ENCODE results near the gene FUBP1. TPM values are rescaled to one million over a fixed set of nuclear protein-coding genes. Genes with fewer than 3 reads are reported as not detected.

FUBP1 gene
- total RNA-seq, 6 experiments from 2014 or later: 21.7 to 38.5 (median 35.6) TPM

DNA sequence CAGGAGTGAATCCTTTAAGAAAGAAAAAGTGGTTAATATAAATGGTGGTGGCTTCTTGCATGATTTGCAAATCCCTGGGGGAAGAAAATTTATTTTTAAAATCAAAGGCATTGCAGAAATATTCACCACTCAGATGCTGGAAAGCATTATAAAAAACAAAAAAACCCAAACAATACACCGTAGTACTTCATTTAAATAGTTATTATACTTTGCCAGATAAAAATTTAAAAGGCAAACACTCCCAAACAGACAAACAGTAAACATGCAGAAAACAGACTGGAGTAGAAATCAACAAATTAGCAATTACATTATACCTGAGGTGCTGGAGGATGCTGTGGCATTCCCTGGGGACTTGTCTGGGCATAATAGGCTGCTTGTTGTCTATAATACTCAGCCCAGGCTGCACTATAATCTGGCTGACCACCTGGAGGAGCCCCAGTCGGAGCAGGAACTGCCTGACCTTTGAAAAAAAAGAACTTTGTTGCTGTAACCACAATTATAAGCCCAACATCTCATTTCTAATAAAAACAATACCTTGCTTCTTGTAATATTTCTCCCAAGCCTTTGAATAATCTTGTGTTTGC lies 29.9 kb downstream of the FUBP1 start:
- H3K36me3 ChIP-seq: peaks cover 0 to 83% (median 36%) of the 10 kb centered on the region in 4 donors
- DNase-seq: no peak
- ATAC-seq: peak in 3 of 4 donors; percentile 18 to 41 (median 25)

GRCh38 chr1:77945345-77945744 lies 33.5 kb downstream of the FUBP1 start:
- no peak for TF ChIP-seq POLR2A (IDR thresholded peaks at IDR 0.05)
- TF ChIP-seq, protein P1, sequence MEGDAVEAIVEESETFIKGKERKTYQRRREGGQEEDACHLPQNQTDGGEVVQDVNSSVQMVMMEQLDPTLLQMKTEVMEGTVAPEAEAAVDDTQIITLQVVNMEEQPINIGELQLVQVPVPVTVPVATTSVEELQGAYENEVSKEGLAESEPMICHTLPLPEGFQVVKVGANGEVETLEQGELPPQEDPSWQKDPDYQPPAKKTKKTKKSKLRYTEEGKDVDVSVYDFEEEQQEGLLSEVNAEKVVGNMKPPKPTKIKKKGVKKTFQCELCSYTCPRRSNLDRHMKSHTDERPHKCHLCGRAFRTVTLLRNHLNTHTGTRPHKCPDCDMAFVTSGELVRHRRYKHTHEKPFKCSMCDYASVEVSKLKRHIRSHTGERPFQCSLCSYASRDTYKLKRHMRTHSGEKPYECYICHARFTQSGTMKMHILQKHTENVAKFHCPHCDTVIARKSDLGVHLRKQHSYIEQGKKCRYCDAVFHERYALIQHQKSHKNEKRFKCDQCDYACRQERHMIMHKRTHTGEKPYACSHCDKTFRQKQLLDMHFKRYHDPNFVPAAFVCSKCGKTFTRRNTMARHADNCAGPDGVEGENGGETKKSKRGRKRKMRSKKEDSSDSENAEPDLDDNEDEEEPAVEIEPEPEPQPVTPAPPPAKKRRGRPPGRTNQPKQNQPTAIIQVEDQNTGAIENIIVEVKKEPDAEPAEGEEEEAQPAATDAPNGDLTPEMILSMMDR (IDR thresholded peaks at IDR 0.05): no peak
- 93% methylated on average over 2 of the region's 2 CpGs for WGBS (ENCODE audit: insufficient coverage, low coverage, low lambda C conversion rate, missing lambda C conversion rate)
- DNase-seq (no peak), ATAC-seq (no peak)
- Histone ChIP-seq H3K27me3 (no peaks in the 10 kb centered on the region), H3K36me3 (peaks cover 0 to 64% (median 27%) of the 10 kb centered on the region in 4 donors), H3K27ac (no peak overlapping the region), H3K4me1 (no peaks in the 10 kb centered on the region), H3K4me3 (no peak overlapping the region), H3K9me3 (no peaks in the 10 kb centered on the region)
- intact Hi-C loops (cut with DNase I): no loop called here

More for the DNA sequence above, 29.9 kb downstream of the FUBP1 start:
- Histone ChIP-seq H3K9me3 (no peaks in the 10 kb centered on the region), H3K27me3 (no peaks in the 10 kb centered on the region), H3K27ac (no peak overlapping the region), H3K4me1 (no peaks in the 10 kb centered on the region), H3K4me3 (no peak overlapping the region)
- intact Hi-C loops (cut with DNase I): no loop called here
- no peak for TF ChIP-seq POLR2A (IDR thresholded peaks at IDR 0.05)
- TF ChIP-seq, protein P1 (IDR thresholded peaks at IDR 0.05): peak in 3 of 4 donors; percentile 8 to 12 (median 11)
- WGBS (ENCODE audit: insufficient coverage, low coverage, low lambda C conversion rate, missing lambda C conversion rate): 48% methylated on average over 2 of the region's 2 CpGs

DNA sequence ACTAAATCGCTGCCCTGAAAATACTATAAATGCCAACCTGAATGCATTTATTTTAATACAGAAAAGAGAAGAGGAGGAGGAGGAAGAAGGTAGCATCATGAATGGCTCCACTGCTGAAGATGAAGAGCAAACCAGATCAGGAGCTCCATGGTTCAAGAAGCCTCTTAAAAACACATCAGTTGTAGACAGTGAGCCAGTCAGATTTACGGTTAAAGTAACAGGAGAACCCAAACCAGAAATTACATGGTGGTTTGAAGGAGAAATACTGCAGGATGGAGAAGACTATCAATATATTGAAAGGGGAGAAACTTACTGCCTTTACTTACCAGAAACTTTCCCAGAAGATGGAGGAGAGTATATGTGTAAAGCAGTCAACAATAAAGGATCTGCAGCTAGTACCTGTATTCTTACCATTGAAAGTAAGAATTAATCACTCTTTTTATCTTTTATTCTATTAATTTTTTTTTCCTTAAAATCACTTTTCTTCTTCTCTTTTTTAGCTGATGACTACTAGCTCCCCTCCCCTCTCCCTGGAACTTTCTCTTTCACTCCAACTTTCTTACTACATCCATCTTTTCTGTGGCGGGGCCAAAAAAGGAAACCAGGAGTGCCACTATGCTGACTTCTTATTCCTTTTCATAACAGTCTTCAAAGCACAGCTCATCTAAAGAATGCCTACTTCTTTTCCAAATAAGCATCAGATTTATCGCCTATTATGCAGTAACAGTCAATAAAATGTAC lies 36.3 kb downstream of the FUBP1 start:
- WGBS (ENCODE audit: insufficient coverage, low coverage, low lambda C conversion rate, missing lambda C conversion rate): 92% methylated on average over 4 of the region's 4 CpGs
- Histone ChIP-seq H3K27ac (no peak overlapping the region), H3K4me1 (no peaks in the 10 kb centered on the region), H3K4me3 (no peak overlapping the region), H3K9me3 (no peaks in the 10 kb centered on the region), H3K27me3 (no peaks in the 10 kb centered on the region), H3K36me3 (peaks cover 0 to 51% (median 24%) of the 10 kb centered on the region in 4 donors)
- DNase-seq (no peak), ATAC-seq (no peak)
- intact Hi-C loops (cut with DNase I): no loop called here
- no peak for TF ChIP-seq POLR2A (IDR thresholded peaks at IDR 0.05)
- TF ChIP-seq, protein P1 (IDR thresholded peaks at IDR 0.05): no peak

GRCh38 chr1:77940921-77941570 lies 37.8 kb downstream of the FUBP1 start:
- Histone ChIP-seq H3K4me3 (no peak overlapping the region), H3K27ac (no peak overlapping the region), H3K36me3 (peaks cover 0 to 36% (median 16%) of the 10 kb centered on the region in 4 donors), H3K4me1 (no peaks in the 10 kb centered on the region), H3K27me3 (no peaks in the 10 kb centered on the region), H3K9me3 (no peaks in the 10 kb centered on the region)
- intact Hi-C loops (cut with DNase I): no loop called here
- WGBS (ENCODE audit: insufficient coverage, low coverage, low lambda C conversion rate, missing lambda C conversion rate): 90% methylated on average over 4 of the region's 4 CpGs
- ATAC-seq (no peak), DNase-seq (no peak)
- TF ChIP-seq, protein P1 (IDR thresholded peaks at IDR 0.05): no peak
- no peak for TF ChIP-seq POLR2A (IDR thresholded peaks at IDR 0.05)

All from right lobe of liver (tissue), 6 donors.